HUES64 (cell line): ENCODE measurements around the gene DSCAML1.

Source experiments
- H3K27ac ChIP-seq: 2 replicates; pipeline ENCODE4 v1.7.0; 2013; ENCODE audit warnings: low read depth, low read length, inconsistent platforms
- H3K27me3 ChIP-seq: 2 replicates; pipeline ENCODE4 v1.6.1; 2013; ENCODE audit warnings: mild to moderate bottlenecking, low read length; ENCODE audit not compliant: insufficient read depth
- H3K36me3 ChIP-seq: 2 replicates; pipeline ENCODE4 v1.6.1; 2013; ENCODE audit warnings: mild to moderate bottlenecking, low read length; ENCODE audit not compliant: insufficient read depth
- H3K4me1 ChIP-seq: 2 replicates; pipeline ENCODE4 v1.6.1; 2013; ENCODE audit warnings: mild to moderate bottlenecking, low read length, moderate library complexity; ENCODE audit not compliant: insufficient read depth
- H3K4me3 ChIP-seq: 2 replicates; pipeline ENCODE4 v1.5.1; 2013; ENCODE audit warnings: mild to moderate bottlenecking, low read length, moderate library complexity
- H3K9ac ChIP-seq: 2 replicates; pipeline ENCODE4 v1.6.1; 2013; ENCODE audit warnings: mild to moderate bottlenecking, low read depth, low read length
- H3K9me3 ChIP-seq: 2 replicates; pipeline ENCODE4 v1.6.1; 2013; ENCODE audit warnings: low read depth, low read length; ENCODE audit not compliant: insufficient read depth
- WGBS: fragments of 150-250, 120-280 bp; methylation state at CpG from one replicate; pipeline ENCODE4 v1.1.7; 2013; ENCODE audit warnings: missing lambda C conversion rate; 5-methylcytosine and 5-hydroxymethylcytosine counted together

Gene DSCAML1

DNA sequence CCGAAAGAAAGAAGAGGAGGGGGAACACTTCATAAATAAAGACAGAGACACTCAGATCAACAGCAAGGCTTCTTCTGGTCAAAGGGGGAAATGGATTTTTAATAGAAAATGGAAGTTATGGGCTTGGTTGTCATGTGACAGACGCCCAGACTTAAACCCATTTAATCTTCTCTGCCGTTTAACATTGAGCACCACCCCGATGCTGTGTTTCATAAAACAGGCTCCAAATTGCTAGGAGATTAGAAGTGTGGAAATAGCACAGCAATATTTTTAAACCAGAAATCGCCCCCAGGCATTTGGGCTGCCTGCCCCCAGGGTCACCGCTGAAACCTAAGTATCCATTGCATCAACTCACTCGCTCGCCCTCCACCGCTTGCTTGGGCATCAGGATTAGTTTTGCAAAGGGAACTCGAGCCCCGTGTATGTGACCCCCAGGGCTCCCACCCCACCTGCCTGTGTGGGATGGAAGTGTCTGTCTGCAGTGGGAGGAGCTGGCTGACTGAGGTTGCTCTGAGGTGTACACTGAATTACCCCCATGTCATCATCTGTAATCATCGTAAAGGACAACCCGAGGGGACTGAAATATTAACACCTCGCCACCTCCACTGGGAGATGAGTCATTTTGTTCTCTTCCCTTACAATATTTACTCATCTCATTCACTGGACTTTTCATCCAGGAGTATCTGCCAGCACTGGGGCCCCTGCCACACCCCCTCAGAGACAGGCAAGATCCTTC, 10.7 kb downstream of the DSCAML1 start:
- H3K4me1 ChIP-seq: no peaks in the 10 kb centered on the region
- H3K36me3 ChIP-seq: no peaks in the 10 kb centered on the region
- H3K9me3 ChIP-seq: no peaks in the 10 kb centered on the region
- no peak overlapping the region for H3K27ac ChIP-seq
- no peak overlapping the region for H3K4me3 ChIP-seq
- H3K27me3 ChIP-seq: peaks cover 11% of the 10 kb centered on the region; the same call in 1 of the 2 replicates
- no peak overlapping the region for H3K9ac ChIP-seq
- 85% methylated on average over 14 of the region's 14 CpGs for WGBS

DNA sequence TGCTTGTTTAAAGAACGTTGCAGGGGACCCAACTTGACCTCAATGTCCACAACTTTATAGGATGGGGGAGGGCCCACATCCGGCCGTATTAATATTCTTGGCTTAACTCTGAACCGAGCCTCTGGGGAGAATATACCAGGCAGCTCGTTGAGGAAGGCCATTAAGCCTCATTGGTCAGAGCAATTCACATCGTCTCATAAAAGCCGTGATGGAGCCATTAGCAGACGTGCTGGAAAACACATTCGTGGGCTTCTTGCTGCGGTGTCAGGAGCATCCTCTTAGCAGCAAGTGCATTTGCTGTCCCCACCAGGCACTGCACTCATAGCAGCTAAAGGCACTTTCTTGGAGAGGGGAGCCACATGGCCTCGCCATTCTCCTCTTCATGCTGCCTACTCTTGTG, 14.9 kb downstream of the DSCAML1 start:
- H3K4me3 ChIP-seq: no peak overlapping the region
- H3K27me3 ChIP-seq: peaks cover 3% of the 10 kb centered on the region; the same call in 1 of the 2 replicates
- WGBS: 93% methylated on average over 11 of the region's 11 CpGs
- no peak overlapping the region for H3K9ac ChIP-seq
- H3K36me3 ChIP-seq: no peaks in the 10 kb centered on the region
- H3K9me3 ChIP-seq: no peaks in the 10 kb centered on the region
- H3K4me1 ChIP-seq: no peaks in the 10 kb centered on the region
- no peak overlapping the region for H3K27ac ChIP-seq

DNA sequence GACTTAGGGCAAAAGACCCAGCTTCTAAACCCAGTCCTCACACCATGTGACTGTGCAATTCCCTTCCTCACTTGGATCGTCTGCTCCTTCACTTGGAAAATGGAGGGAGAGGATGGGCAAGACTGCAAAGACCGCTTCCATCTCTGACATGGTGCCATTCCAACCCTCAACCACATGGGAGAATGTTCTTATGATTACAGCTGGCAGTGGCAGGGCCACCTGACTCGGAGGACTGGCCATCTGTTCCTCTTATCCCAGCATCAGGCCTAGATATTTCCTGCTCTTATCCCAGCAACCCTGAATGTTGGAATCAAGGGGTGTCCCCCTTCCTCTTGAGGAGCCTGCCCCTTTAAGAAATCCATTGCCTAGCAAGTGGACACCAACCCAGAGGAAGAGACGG, 15.4 kb downstream of the DSCAML1 start:
- Histone ChIP-seq H3K27ac (no peak overlapping the region), H3K36me3 (no peaks in the 10 kb centered on the region), H3K9ac (no peak overlapping the region), H3K4me3 (no peak overlapping the region), H3K4me1 (no peaks in the 10 kb centered on the region), H3K27me3 (peaks cover 3% of the 10 kb centered on the region; the same call in 1 of the 2 replicates), H3K9me3 (no peaks in the 10 kb centered on the region)
- WGBS: 94% methylated on average over 4 of the region's 4 CpGs

DNA sequence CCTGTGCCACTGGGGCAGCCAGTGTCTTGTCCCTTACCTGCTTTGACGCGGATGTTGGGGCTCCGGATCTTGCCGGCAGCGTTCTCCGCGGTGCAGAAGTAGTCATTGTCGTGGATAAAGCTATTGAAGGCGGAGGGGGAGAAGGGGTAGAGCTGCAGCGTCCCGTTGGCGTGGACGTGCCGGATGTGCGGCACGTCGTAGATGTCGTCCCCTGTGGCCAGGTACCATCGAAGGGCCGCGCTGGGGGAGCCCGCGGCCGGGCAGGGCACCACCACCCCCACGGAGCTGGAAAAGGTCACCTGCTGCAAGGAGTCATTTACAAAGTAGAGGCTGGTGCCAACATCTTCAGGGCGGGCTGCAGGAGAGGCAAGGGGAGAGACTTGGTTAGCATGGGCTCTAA, 16.6 kb downstream of the DSCAML1 start:
- Histone ChIP-seq H3K36me3 (no peaks in the 10 kb centered on the region), H3K9me3 (no peaks in the 10 kb centered on the region), H3K9ac (no peak overlapping the region), H3K4me1 (no peaks in the 10 kb centered on the region), H3K4me3 (no peak overlapping the region), H3K27me3 (no peaks in the 10 kb centered on the region; the same call in 1 of the 2 replicates), H3K27ac (no peak overlapping the region)
- WGBS: 91% methylated on average over 26 of the region's 26 CpGs

DNA sequence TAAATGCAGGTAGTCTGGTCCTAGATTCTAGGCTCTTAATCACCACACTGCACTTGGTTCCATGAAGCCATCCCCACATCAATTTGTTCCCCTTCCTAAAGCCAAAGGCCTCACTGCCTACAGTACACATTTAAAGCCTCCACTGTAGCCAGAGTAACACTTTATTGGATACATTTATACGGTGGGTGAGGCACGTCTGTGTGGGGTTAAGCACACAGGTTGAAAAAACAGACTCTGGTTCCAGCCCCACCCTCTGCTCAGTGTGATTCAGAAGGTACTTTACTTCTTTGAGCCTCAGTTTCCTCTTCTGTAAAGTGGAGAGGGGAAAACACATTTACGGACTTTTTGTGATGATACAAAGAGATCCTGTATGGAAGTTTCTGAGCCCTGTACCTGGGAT, 22.5 kb downstream of the DSCAML1 start:
- 95% methylated on average over 3 of the region's 3 CpGs for WGBS
- Histone ChIP-seq H3K9ac (no peak overlapping the region), H3K27ac (no peak overlapping the region), H3K9me3 (no peaks in the 10 kb centered on the region), H3K27me3 (no peaks in the 10 kb centered on the region), H3K4me1 (no peaks in the 10 kb centered on the region), H3K4me3 (no peak overlapping the region), H3K36me3 (no peaks in the 10 kb centered on the region)

DNA sequence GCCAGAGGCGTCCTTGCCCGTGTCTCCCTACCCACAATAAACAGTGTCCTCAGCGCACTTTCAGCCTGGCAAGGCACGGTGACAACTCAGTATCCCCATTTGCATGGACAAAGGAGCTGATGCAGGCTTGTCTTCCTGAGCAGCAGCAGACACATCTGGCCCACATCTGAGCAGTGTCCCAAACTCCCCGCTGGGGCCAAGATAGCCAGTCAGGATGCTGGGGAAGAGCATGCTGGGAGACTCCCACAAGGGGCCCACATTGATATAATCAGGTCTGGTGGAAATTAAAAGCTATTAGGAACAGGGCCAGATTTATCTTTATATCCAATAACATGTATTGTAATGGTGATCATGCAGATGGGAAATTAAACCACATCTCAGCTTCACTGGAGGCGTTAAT, 24.7 kb downstream of the DSCAML1 start:
- no peaks in the 10 kb centered on the region for H3K36me3 ChIP-seq
- H3K9ac ChIP-seq: no peak overlapping the region
- H3K9me3 ChIP-seq: no peaks in the 10 kb centered on the region
- H3K4me1 ChIP-seq: no peaks in the 10 kb centered on the region
- H3K4me3 ChIP-seq: no peak overlapping the region
- H3K27ac ChIP-seq: no peak overlapping the region
- 93% methylated on average over 5 of the region's 6 CpGs for WGBS
- no peaks in the 10 kb centered on the region for H3K27me3 ChIP-seq

DNA sequence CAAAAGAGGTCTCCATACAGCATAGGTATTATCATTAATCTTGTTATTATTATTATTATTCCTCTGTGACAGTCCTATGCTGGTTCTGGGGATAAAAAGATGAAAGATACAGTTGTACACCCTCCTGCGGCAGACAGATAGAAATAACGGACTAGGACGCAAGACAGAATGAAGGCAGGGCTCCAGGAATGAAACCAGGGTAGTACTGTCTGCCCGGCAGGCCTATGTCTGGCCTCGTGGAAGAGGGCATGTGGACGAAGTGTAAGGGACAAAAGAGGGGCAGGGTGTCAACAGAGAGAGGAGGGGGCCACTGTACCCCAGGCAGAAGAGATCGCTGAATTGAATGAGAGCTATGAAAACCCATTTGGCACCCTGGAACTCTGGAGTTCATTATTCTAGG, 25.2 kb downstream of the DSCAML1 start:
- Histone ChIP-seq H3K36me3 (no peaks in the 10 kb centered on the region), H3K4me3 (no peak overlapping the region), H3K4me1 (no peaks in the 10 kb centered on the region), H3K9ac (no peak overlapping the region), H3K27ac (no peak overlapping the region), H3K27me3 (no peaks in the 10 kb centered on the region), H3K9me3 (no peaks in the 10 kb centered on the region)
- 92% methylated on average over 7 of the region's 7 CpGs for WGBS

DNA sequence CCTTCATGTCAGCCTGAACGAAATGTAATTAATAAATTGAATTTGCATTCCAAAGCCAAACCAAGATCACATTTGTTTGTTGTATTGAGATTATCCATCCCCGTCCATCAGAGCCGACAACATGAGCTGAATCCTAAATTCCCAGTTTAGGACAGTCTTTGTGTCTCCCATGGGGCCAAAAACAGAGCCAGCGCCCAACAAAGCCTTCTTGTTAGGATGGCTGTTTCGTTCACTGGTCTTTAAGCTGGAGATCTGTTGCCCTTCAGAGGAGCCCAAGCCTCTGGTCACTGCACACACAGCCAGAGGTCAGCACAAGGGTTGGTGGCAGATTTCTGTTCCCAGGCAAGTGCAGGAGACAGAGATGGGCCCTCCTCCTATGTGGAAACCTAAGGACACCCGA, 25.8 kb downstream of the DSCAML1 start:
- 91% methylated on average over 6 of the region's 6 CpGs for WGBS
- Histone ChIP-seq H3K27ac (no peak overlapping the region), H3K9me3 (no peaks in the 10 kb centered on the region), H3K4me3 (no peak overlapping the region), H3K4me1 (no peaks in the 10 kb centered on the region), H3K36me3 (no peaks in the 10 kb centered on the region), H3K27me3 (0 out of 2 replicates have a peak, but pooled peaks cover under 1% of the 10 kb centered on the region), H3K9ac (no peak overlapping the region)

DNA sequence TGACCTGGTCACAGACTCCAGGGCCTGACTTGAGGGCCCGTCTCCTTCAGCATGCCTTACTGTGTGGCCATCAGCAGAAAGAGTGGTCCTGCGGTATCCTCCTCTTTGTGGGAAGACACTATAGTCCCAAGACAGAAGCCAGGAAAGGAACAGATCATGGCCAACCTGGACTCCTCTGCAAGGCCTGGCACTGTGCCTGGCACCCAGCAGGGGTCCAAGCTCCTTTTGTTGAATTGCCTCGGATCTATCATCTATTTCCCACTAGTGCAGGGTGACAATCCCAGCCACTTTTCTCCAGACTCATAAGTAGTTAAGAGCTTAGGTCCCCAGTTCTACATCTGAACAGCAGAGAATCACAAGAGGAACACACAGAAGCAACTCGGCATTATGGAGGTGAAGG, 27.0 kb downstream of the DSCAML1 start:
- 88% methylated on average over 4 of the region's 4 CpGs for WGBS
- no peak overlapping the region for H3K9ac ChIP-seq
- no peak overlapping the region for H3K4me3 ChIP-seq
- H3K9me3 ChIP-seq: no peaks in the 10 kb centered on the region
- no peaks in the 10 kb centered on the region for H3K36me3 ChIP-seq
- H3K4me1 ChIP-seq: no peaks in the 10 kb centered on the region
- no peak overlapping the region for H3K27ac ChIP-seq
- H3K27me3 ChIP-seq: 0 out of 2 replicates have a peak, but pooled peaks cover 2% of the 10 kb centered on the region

DNA sequence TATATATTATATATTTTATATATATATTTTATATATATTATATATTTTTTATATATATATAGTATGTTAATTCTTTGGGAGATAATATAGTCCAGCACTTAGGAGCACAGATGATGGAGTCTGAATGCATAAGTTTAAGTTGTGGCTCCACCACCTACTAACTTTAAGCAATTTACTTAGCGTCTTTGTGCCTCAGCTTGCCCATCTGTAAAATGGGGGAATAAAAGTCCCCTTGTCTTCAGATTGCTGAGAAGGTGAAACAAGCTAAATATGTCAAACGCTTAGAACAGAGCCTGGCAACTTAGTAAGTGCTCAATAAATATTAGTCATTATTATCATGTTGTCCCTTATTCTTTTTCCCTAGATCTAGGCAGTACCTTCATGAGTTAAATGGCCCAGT, 27.5 kb downstream of the DSCAML1 start:
- no peak overlapping the region for H3K27ac ChIP-seq
- 0 out of 2 replicates have a peak, but pooled peaks cover 2% of the 10 kb centered on the region for H3K27me3 ChIP-seq
- no peak overlapping the region for H3K9ac ChIP-seq
- H3K4me3 ChIP-seq: no peak overlapping the region
- WGBS: 87% methylated on average over 2 of the region's 2 CpGs
- H3K9me3 ChIP-seq: no peaks in the 10 kb centered on the region
- no peaks in the 10 kb centered on the region for H3K36me3 ChIP-seq
- H3K4me1 ChIP-seq: no peaks in the 10 kb centered on the region

DNA sequence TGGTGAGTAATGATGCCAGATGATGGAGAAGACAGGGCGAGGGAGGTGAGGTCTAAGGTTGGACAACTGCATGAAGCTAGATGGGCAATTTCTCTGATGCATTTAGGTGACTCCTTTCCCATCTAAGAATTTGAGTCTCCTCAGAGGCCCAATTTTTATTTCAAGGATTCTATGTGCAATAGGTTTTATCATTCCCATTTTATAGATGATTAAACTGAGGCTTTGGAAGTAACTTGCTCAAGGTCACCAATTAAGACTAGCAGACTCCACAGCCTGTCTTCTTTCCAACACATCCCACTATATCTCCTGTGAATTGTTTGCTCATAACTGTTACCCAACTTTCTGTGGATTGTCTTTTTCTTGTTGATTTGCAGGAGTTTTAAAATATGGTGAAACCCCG, 28.5 kb downstream of the DSCAML1 start:
- Histone ChIP-seq H3K4me3 (no peak overlapping the region), H3K27ac (no peak overlapping the region), H3K9me3 (no peaks in the 10 kb centered on the region), H3K4me1 (no peaks in the 10 kb centered on the region), H3K36me3 (no peaks in the 10 kb centered on the region), H3K9ac (no peak overlapping the region), H3K27me3 (0 out of 2 replicates have a peak, but pooled peaks cover 2% of the 10 kb centered on the region)
- WGBS: 100% methylated on average over 2 of the region's 2 CpGs

DNA sequence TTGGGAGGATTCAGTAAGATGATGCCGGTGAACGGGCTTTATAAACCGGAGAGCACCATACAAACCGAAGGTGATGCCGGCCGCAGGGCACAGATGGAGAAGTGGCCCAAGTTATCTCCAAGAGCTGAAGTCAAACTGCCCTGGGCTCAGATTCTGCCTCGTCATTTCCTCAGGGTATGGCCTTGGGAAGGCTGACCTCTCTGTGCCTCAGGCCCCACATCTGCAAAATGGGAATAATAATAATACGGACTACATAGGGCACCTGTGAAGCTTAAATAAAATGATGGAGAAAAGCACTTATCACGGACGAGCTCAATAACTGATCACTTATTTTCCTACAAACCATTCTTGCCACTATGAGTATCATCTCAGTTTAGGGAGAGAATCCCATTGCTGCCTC, 29.9 kb downstream of the DSCAML1 start:
- H3K27ac ChIP-seq: no peak overlapping the region
- no peak overlapping the region for H3K9ac ChIP-seq
- no peaks in the 10 kb centered on the region for H3K4me1 ChIP-seq
- H3K36me3 ChIP-seq: no peaks in the 10 kb centered on the region
- 95% methylated on average over 9 of the region's 10 CpGs for WGBS
- no peak overlapping the region for H3K4me3 ChIP-seq
- 0 out of 2 replicates have a peak, but pooled peaks cover 2% of the 10 kb centered on the region for H3K27me3 ChIP-seq
- no peaks in the 10 kb centered on the region for H3K9me3 ChIP-seq
